K562 (cell line): ENCODE results near the gene C2CD4D. TPM values are rescaled to one million over a fixed set of nuclear protein-coding genes. Genes with fewer than 3 reads are reported as not detected.
A peak's percentile ranks its signal among the peaks of the same experiment; 100 is the strongest.

Experiments used
- ATAC-seq: fragments of 200-7000 bp; cut with Tn5 transposase; 3 replicates; pipeline ENCODE4 v1.9.1; 2020; ENCODE audit warnings: moderate library complexity
- BruUV-seq: library from RNA; stranded (reverse); fragments of 400-500 nt; replicated peaks from 2 replicates; lab custom pipeline; 2021; lab: Mats Ljungman, UMichigan
- CTCF ChIA-PET: fragments of 300-600 bp; formaldehyde crosslinking; extraction: SDS; loops from one replicate; lab custom pipeline; 2021; ENCODE audit warnings: low intra/inter-chr PET ratio; lab: Yijun Ruan, JAX
- POLR2A ChIA-PET: fragments of 300-600, 350-650 bp; sonication (Branson Sonifier 250); formaldehyde crosslinking; extraction: SDS; loops from one replicate; lab custom pipeline; 2021; ENCODE audit warnings: antibody characterized with exemption, inconsistent platforms; lab: Yijun Ruan, JAX
- DNase-seq, 4 experiments: peaks; one replicate each; pipeline versions ENCODE4 v3.0.0 to v3.0.0-alpha.2; 2011 to 2018; ENCODE audit warnings: low spot score in 3 of 4, mixed read lengths in 3 of 4; ENCODE audit errors: extremely low read depth in 1 of 4
- FAIRE-seq: peaks from 2 replicates; lab custom pipeline; 2011; peaks lifted over from hg19 to GRCh38; lab: Jason Lieb, UNC
- H2AFZ ChIP-seq: 2 replicates; pipeline ENCODE4 v1.6.0; 2011; ENCODE audit warnings: low read depth, low read length, control low read depth, inconsistent platforms
- H3K27ac ChIP-seq: fragments of 200-600 bp; 3 replicates; pipeline ENCODE4 v1.8.0; 2011; ENCODE audit warnings: low read depth, mild to moderate bottlenecking, control low read depth, inconsistent platforms, low read length, moderate library complexity, mixed read lengths; ENCODE audit errors: extremely low read depth
- H3K27me3 ChIP-seq, 2 experiments: fragments of 300-600 bp in 1 of 2; 2 replicates in 1 of 2; 3 replicates in 1 of 2; pipeline versions ENCODE4 v1.6.0 to v1.8.0; 2011; ENCODE audit warnings: inconsistent platforms in 2 of 2, low read length in 2 of 2, mild to moderate bottlenecking in 1 of 2, mixed read lengths in 1 of 2, moderate library complexity in 1 of 2; ENCODE audit not compliant: control insufficient read depth in 2 of 2, insufficient read depth in 2 of 2
- H3K36me3 ChIP-seq: fragments of 300-600 bp; 3 replicates; pipeline ENCODE4 v1.8.0; 2011; ENCODE audit warnings: mild to moderate bottlenecking, low read length, inconsistent platforms; ENCODE audit not compliant: control insufficient read depth, insufficient read depth
- H3K4me1 ChIP-seq, 2 experiments: fragments of 200-600 bp in 1 of 2; replicated peaks in 1 of 2; 2 replicates in 1 of 2; 3 replicates in 1 of 2; pipeline versions ENCODE4 v1.5.1 to v1.8.0; 2011; ENCODE audit warnings: inconsistent platforms in 2 of 2, low read length in 2 of 2, mild to moderate bottlenecking in 1 of 2, mixed read lengths in 1 of 2, moderate library complexity in 1 of 2; ENCODE audit not compliant: control insufficient read depth in 2 of 2, insufficient read depth in 2 of 2
- H3K4me2 ChIP-seq: 2 replicates; pipeline ENCODE4 v1.6.1; 2011; ENCODE audit warnings: low read length, control low read depth, inconsistent platforms, mixed read lengths; ENCODE audit not compliant: insufficient read depth
- H3K4me3 ChIP-seq: fragments of 200-600 bp; sonication (generic), shearing (Covaris generic); 2 replicates; pipeline ENCODE4 v1.5.1; 2016; ENCODE audit warnings: control low read depth, inconsistent platforms
- H3K79me2 ChIP-seq: fragments of 200-600 bp; 3 replicates; pipeline ENCODE4 v1.8.0; 2011; ENCODE audit warnings: low read length, inconsistent platforms; ENCODE audit not compliant: control insufficient read depth, insufficient read depth
- H3K9ac ChIP-seq, 2 experiments: 2 replicates each; pipeline versions ENCODE4 v1.6.0 to v1.6.1; 2011; ENCODE audit warnings: low read depth in 2 of 2, low read length in 2 of 2, control low read depth in 1 of 2, inconsistent platforms in 1 of 2, mild to moderate bottlenecking in 1 of 2, mixed read lengths in 1 of 2; ENCODE audit not compliant: insufficient read depth in 1 of 2
- H3K9me1 ChIP-seq: one replicate; pipeline ENCODE4 v1.6.0; 2011; ENCODE audit warnings: inconsistent platforms, mild to moderate bottlenecking, low read length, moderate library complexity; ENCODE audit not compliant: control insufficient read depth, insufficient read depth
- H3K9me3 ChIP-seq: replicated peaks from 2 replicates; pipeline ENCODE4 v1.5.1; 2011; ENCODE audit warnings: low read depth, low read length, inconsistent platforms; ENCODE audit not compliant: control insufficient read depth, insufficient read depth
- H4K20me1 ChIP-seq: replicated peaks from 2 replicates; pipeline ENCODE4 v1.6.1; 2011; ENCODE audit warnings: low read length, inconsistent platforms, mixed read lengths; ENCODE audit not compliant: control insufficient read depth, insufficient read depth
- NRF1 ChIP-seq, 2 experiments: fragments of 450-650 bp; IDR thresholded peaks in 1 of 2; conservative IDR thresholded peaks in 1 of 2; 2 replicates each; pipeline ENCODE4 v1.6.1; 2014; ENCODE audit warnings: mild to moderate bottlenecking in 2 of 2
- SP1 ChIP-seq: sonication (generic); formaldehyde crosslinking; IDR thresholded peaks from 2 replicates; pipeline ENCODE4 v1.8.1; 2022; ENCODE audit warnings: mild to moderate bottlenecking, missing genetic modification reagents
- SPI1 ChIP-seq: IDR thresholded peaks from 2 replicates; pipeline ENCODE4 v1.6.1; 2011; ENCODE audit warnings: low read depth, low read length, control low read depth, borderline replicate concordance
- XRCC4 ChIP-seq: IDR thresholded peaks from one replicate; pipeline ENCODE4 v1.6.1; 2011; ENCODE audit not compliant: insufficient read depth, insufficient read length; ENCODE audit errors: extremely low read depth
- ZFP1 ChIP-seq: fragments of 450-650 bp; formaldehyde crosslinking; IDR thresholded peaks from 2 replicates; pipeline ENCODE4 v1.4.0; 2020; ENCODE audit warnings: mild to moderate bottlenecking, mixed read lengths
- ZNF143 ChIP-seq: sonication (generic); formaldehyde crosslinking; IDR thresholded peaks from 2 replicates; pipeline ENCODE4 v1.9.0; 2022; ENCODE audit warnings: mild to moderate bottlenecking, missing genetic modification reagents
- WGBS: fragments of 100-300 bp; shearing (Covaris generic); methylation state at CpG from one replicate; pipeline ENCODE4 v1.1.6; 2016; ENCODE audit warnings: low coverage, mixed read lengths; ENCODE audit not compliant: insufficient coverage; ENCODE audit errors: missing lambda C conversion rate; 5-methylcytosine and 5-hydroxymethylcytosine counted together
- in situ Hi-C: fragments of 300-500 bp; cut with MboI; formaldehyde crosslinking; loops from 4 replicates; pipeline ENCODE4 v1.15.0; 2018; ENCODE audit warnings: inconsistent platforms, mixed read lengths
- intact Hi-C: fragments of 100-400 bp; cut with micrococcal nuclease; formaldehyde crosslinking; loops from 2 replicates; pipeline ENCODE4 v1.14.2; 2022
- polyA plus RNA-seq, 8 experiments: library from polyadenylated mRNA; depleted of rRNA in 4 of 8; stranded (reverse) in 5 of 8; unstranded in 3 of 8; fragments of >200 nt; fragmentation: Nextera tagmentation in 2 of 8; fragmentation: Illumina TruSeq in 1 of 8; extraction: Ambion mirVana in 2 of 8; extraction: Trizol in 1 of 8; gene quantifications; 2 replicates each; pipeline versions ENCODE4 v1.2.1 to v1.2.3, GENCODE V29; 2011 to 2014; ENCODE audit warnings: inconsistent platforms in 1 of 8, missing spikeins in 1 of 8
- total RNA-seq, 7 experiments: library from RNA; depleted of rRNA in 6 of 7; stranded (reverse); fragments of >200 nt in 6 of 7; fragmentation: Illumina TruSeq in 2 of 7; extraction: Trizol in 2 of 7; gene quantifications; 2 replicates each; pipeline versions ENCODE4 v1.2.1 to v1.2.3, GENCODE V29; 2011 to 2021; ENCODE audit warnings: low replicate concordance in 1 of 7
- TF ChIP-seq, protein P1 (sequence below): fragments of 450-650 bp; IDR thresholded peaks from one replicate; pipeline ENCODE4 v1.6.1; 2018; ENCODE audit warnings: mild to moderate bottlenecking, moderate library complexity; ENCODE audit not compliant: partially characterized antibody

Gene C2CD4D
- total and polyA plus RNA-seq, 9 of the 15 experiments (the other 6 are each of a cell fraction or from before 2014, with no cell fraction given): not detected

DNA sequence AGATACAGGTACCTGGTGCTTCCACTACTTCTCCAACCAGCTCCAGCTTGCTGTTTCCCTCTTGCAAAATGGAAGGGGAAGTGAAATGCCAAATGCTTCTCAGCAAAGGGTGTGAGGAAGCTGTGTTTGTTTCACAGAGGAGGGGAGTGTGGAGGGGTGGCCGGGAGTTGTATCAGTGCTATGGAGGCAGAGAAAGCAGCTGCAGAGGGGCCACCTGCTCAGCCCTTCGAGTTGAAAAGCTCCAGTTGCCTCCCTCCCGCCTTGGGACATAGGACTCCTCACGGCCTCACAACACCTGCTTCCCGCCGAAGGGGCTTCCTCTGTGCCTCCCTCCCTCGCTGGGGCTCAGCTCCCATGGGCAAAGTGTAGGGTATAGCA, 22.3 kb downstream of the C2CD4D start (continued):
- TF ChIP-seq SP1 (no peak), SPI1 (peak; percentile 26; the same call in 1 of the 2 replicates), ZFP1 (CRISPR knock-in tag) (no peak)

DNA sequence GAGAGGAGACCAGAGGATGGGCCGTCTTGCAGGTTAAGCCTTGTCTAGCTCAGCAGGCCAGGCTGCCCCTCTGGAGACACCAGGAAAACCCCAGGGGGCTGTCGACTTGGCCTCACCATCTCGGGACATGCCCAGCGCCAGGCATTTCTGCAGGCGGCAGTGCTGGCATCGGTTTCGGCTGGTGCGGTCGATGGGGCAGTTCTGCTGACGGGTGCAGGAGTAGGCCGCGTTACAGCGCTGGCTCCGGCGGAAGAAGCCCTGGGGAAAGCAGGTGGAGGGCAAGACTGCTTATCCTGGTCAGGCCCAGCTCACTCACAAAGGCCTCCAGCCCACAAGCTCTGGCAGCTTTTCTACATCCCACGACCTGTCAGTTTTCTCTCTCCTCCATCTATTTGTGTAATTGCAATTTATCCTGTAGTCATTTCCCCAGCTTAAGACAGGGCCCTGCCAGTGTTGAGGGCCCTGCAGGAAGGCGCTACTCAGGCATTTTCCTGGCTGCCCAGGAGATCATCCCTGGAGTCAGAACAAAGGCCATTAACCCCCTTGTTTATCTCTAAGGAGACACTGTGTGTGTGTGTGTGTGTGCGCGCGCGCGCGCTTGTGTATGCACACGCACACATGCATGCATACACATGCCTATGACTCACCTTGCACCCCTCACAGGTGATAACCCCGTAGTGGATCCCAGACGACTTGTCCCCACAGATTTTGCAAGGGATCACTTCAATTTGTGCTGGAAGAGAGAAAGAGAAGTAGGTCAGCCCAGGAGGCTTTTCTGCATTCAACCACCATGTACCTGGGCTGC, 22.9 kb downstream of the C2CD4D start:
- 0 out of 2 replicates have a peak, but pooled peaks cover 10% of the 10 kb centered on the region for H4K20me1 ChIP-seq
- H3K27me3 ChIP-seq: peaks cover 64 to 80% of the 10 kb centered on the region in 2 experiments
- POLR2A ChIA-PET: no interaction called here
- H3K9me1 ChIP-seq: no peaks in the 10 kb centered on the region
- FAIRE-seq (no peak), DNase-seq (no peak)
- H3K9me3 ChIP-seq: no peaks in the 10 kb centered on the region
- no peak overlapping the region for H2AFZ ChIP-seq
- TF ChIP-seq XRCC4: no peak
- TF ChIP-seq NRF1 (conservative IDR thresholded peaks at IDR 0.05 in 1 of 2, IDR thresholded peaks at IDR 0.05 in 1 of 2): peak in 1 of 2 experiments; percentile 34; a peak in 1 of 4 replicates
- TF ChIP-seq ZNF143 (CRISPR knock-in tag): no peak
- TF ChIP-seq, protein P1, sequence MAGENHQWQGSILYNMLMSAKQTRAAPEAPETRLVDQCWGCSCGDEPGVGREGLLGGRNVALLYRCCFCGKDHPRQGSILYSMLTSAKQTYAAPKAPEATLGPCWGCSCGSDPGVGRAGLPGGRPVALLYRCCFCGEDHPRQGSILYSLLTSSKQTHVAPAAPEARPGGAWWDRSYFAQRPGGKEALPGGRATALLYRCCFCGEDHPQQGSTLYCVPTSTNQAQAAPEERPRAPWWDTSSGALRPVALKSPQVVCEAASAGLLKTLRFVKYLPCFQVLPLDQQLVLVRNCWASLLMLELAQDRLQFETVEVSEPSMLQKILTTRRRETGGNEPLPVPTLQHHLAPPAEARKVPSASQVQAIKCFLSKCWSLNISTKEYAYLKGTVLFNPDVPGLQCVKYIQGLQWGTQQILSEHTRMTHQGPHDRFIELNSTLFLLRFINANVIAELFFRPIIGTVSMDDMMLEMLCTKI: no peak
- TF ChIP-seq, all 486 proteins: peak for 1
- Histone ChIP-seq H3K9ac (no peak overlapping the region), H3K4me2 (no peak overlapping the region), H3K4me3 (no peak overlapping the region), H3K79me2 (no peaks in the 10 kb centered on the region), H3K27ac (no peak overlapping the region), H3K36me3 (no peaks in the 10 kb centered on the region), H3K4me1 (no peaks in the 10 kb centered on the region)
- no TSS peak for BruUV-seq
- CTCF ChIA-PET: no interaction called here
- no peak for ATAC-seq
- intact Hi-C loops: no loop called here
- 11% methylated on average over 26 of the region's 26 CpGs for WGBS
- in situ Hi-C loops: no loop called here
